ENCODE results near the gene CHAC1.

The CHAC1 gene

GRCh38 chr15:40952901-40953712 is at the start of gene CHAC1:
Gene CHAC1, plus strand, starts transcription at chr15:40953471. Its CDS starts 113 bp downstream, at chr15:40953584.
- no peaks in the 10 kb centered on the region for H3K36me3 ChIP-seq (ENCODE audit: low read length)
- H3K4me3 ChIP-seq (ENCODE audit: insufficient read depth, low read length, poor library complexity, severe bottlenecking): peak within 1 kb of the TSS; percentile 66
- peak within 1 kb of the TSS; percentile 45 for H3K27ac ChIP-seq (ENCODE audit: low read depth, low read length)
- TF ChIP-seq EZH2phosphoT487 (conservative IDR thresholded peaks at IDR 0.05; ENCODE audit: low read length) (no peak), CTCF (IDR thresholded peaks at IDR 0.05; ENCODE audit: insufficient read depth, low read length, poor library complexity, severe bottlenecking) (no peak)
- H3K9me2 ChIP-seq (replicated peaks; ENCODE audit: insufficient read depth, low read length): no peaks in the 10 kb centered on the region
- H3K9me3 ChIP-seq (ENCODE audit: insufficient read depth, low read length): no peaks in the 10 kb centered on the region
- no peaks in the 10 kb centered on the region for H3K79me2 ChIP-seq (ENCODE audit: insufficient read depth, low read length)
- no peaks in the 10 kb centered on the region for H3F3A ChIP-seq (ENCODE audit: insufficient read depth)
- H3K9ac ChIP-seq (ENCODE audit: low read length): peak within 1 kb of the TSS; percentile 81
- H4K20me1 ChIP-seq (ENCODE audit: low read depth, low read length): no peaks in the 10 kb centered on the region
- peak within 1 kb of the TSS; percentile 91 for H2AFZ ChIP-seq (ENCODE audit: low read depth, low read length, severe bottlenecking)
- H3K27me3 ChIP-seq (ENCODE audit: low read length): no peaks in the 10 kb centered on the region
- H3K4me2 ChIP-seq (ENCODE audit: low read depth, low read length, poor library complexity, severe bottlenecking): peak within 1 kb of the TSS; percentile 79

GRCh38 chr15:40904552-40905201 is 48.6 kb upstream of the CHAC1 start:
- H3F3A ChIP-seq (ENCODE audit: insufficient read depth): no peaks in the 10 kb centered on the region
- no peaks in the 10 kb centered on the region for H4K20me1 ChIP-seq (ENCODE audit: low read depth, low read length)
- no peaks in the 10 kb centered on the region for H3K9me3 ChIP-seq (ENCODE audit: insufficient read depth, low read length)
- H3K36me3 ChIP-seq (ENCODE audit: low read length): no peaks in the 10 kb centered on the region
- no peak overlapping the region for H3K27ac ChIP-seq (ENCODE audit: low read depth, low read length)
- TF ChIP-seq EZH2phosphoT487 (conservative IDR thresholded peaks at IDR 0.05; ENCODE audit: low read length): no peak
- TF ChIP-seq CTCF (IDR thresholded peaks at IDR 0.05; ENCODE audit: insufficient read depth, low read length, poor library complexity, severe bottlenecking): no peak
- H3K4me2 ChIP-seq (ENCODE audit: low read depth, low read length, poor library complexity, severe bottlenecking): no peak overlapping the region
- no peaks in the 10 kb centered on the region for H3K27me3 ChIP-seq (ENCODE audit: low read length)
- no peaks in the 10 kb centered on the region for H3K9me2 ChIP-seq (replicated peaks; ENCODE audit: insufficient read depth, low read length)
- H3K4me3 ChIP-seq (ENCODE audit: insufficient read depth, low read length, poor library complexity, severe bottlenecking): no peak overlapping the region
- no peak overlapping the region for H3K9ac ChIP-seq (ENCODE audit: low read length)
- H2AFZ ChIP-seq (ENCODE audit: low read depth, low read length, severe bottlenecking): no peak overlapping the region
- no peaks in the 10 kb centered on the region for H3K79me2 ChIP-seq (ENCODE audit: insufficient read depth, low read length)

- Histone ChIP-seq H3K27ac (ENCODE audit: low read depth, low read length) (peak overlapping the region; percentile 22; the same call in 1 of the 2 replicates), H3K9me2 (replicated peaks; ENCODE audit: insufficient read depth, low read length) (no peaks in the 10 kb centered on the region), H3F3A (ENCODE audit: insufficient read depth) (no peaks in the 10 kb centered on the region), H3K4me2 (ENCODE audit: low read depth, low read length, poor library complexity, severe bottlenecking) (peak overlapping the region; percentile 49), H3K36me3 (ENCODE audit: low read length) (no peaks in the 10 kb centered on the region), H3K9ac (ENCODE audit: low read length) (peak overlapping the region; percentile 29; the same call in 1 of the 2 replicates), H2AFZ (ENCODE audit: low read depth, low read length, severe bottlenecking) (peak overlapping the region; percentile 11), H3K27me3 (ENCODE audit: low read length) (no peaks in the 10 kb centered on the region), H3K79me2 (ENCODE audit: insufficient read depth, low read length) (no peaks in the 10 kb centered on the region), H3K9me3 (ENCODE audit: insufficient read depth, low read length) (no peaks in the 10 kb centered on the region), H4K20me1 (ENCODE audit: low read depth, low read length) (no peaks in the 10 kb centered on the region), H3K4me3 (ENCODE audit: insufficient read depth, low read length, poor library complexity, severe bottlenecking) (peak overlapping the region; percentile 17)
- TF ChIP-seq CTCF (IDR thresholded peaks at IDR 0.05; ENCODE audit: insufficient read depth, low read length, poor library complexity, severe bottlenecking) (peak; percentile 65), EZH2phosphoT487 (conservative IDR thresholded peaks at IDR 0.05; ENCODE audit: low read length) (no peak)
Observed at GRCh38 chr15:40906091-40906990, 46.9 kb upstream of the CHAC1 start.
